ENCODE measurements around the gene DNTT. TPM values are rescaled to one million over a fixed set of nuclear protein-coding genes. Genes with fewer than 3 reads are reported as not detected.

DNTT gene
- total and polyA plus RNA-seq, 2 experiments from 2014 or later: not detected

DNA sequence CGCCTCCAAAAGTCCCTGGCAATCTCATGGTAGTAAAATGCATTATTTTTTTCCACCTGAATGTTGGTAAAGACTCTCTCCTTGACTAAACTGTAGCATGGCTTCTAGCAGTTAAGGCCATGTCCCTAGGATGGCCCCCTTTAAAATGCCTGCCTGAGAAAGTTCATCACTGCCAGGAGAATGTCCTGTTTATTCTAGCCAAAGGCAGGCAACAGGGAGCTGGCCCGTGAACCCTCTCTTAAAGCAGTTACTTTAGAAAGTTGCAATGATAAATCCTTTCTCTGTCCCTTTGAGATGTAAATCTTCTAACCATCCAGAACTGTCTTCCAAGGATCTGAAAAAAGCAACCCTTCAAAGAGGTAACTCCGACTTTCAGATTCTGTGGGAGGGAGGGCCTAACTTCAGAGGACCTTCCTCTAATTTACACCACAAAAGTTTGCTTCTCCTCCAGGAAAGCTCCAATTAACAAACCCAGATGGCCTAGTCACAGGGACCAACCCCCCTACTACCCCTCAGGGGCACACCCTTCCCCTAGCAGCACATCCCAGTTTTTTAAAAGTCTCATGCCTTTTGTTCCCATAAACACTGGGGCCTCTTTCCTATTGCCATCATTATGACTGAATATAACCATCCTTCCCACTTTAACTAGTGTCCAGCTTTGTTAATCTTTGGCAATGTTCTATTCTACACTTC lies 5.5 kb downstream of the DNTT start:
- Histone ChIP-seq H3K79me2 (replicated peaks; ENCODE audit: insufficient read depth) (no peaks in the 10 kb centered on the region), H4K20me1 (replicated peaks; ENCODE audit: insufficient read depth) (no peaks in the 10 kb centered on the region), H3K9me2 (ENCODE audit: insufficient read depth) (no peaks in the 10 kb centered on the region), H3K27ac (ENCODE audit: low read depth) (peak overlapping the region; percentile 93), H3K27me3 (ENCODE audit: insufficient read depth) (no peaks in the 10 kb centered on the region), H3K36me3 (ENCODE audit: insufficient read depth) (no peaks in the 10 kb centered on the region), H3K4me2 (peak overlapping the region; percentile 28), H3F3A (replicated peaks; ENCODE audit: low read depth) (0 out of 2 replicates have a peak, but pooled peaks cover 6% of the 10 kb centered on the region), H3K4me1 (ENCODE audit: insufficient read depth) (peaks cover 30% of the 10 kb centered on the region), H3K4me3 (0 out of 2 replicates have a peak overlapping the region, but pooled peaks have one; percentile 9), H2AFZ (no peak overlapping the region)
- Mint-ChIP-seq H3K27me3 (ENCODE audit: insufficient read depth, low read depth, poor library complexity) (no peaks in the 10 kb centered on the region), H3K36me3 (ENCODE audit: low read depth) (no peaks in the 10 kb centered on the region), H3K27ac (peak overlapping the region; percentile 98), H3K4me1 (peaks cover 49% of the 10 kb centered on the region), H3K4me3 (peak overlapping the region; percentile 57), H3K9me3 (no peaks in the 10 kb centered on the region)
- TF ChIP-seq, protein P1, sequence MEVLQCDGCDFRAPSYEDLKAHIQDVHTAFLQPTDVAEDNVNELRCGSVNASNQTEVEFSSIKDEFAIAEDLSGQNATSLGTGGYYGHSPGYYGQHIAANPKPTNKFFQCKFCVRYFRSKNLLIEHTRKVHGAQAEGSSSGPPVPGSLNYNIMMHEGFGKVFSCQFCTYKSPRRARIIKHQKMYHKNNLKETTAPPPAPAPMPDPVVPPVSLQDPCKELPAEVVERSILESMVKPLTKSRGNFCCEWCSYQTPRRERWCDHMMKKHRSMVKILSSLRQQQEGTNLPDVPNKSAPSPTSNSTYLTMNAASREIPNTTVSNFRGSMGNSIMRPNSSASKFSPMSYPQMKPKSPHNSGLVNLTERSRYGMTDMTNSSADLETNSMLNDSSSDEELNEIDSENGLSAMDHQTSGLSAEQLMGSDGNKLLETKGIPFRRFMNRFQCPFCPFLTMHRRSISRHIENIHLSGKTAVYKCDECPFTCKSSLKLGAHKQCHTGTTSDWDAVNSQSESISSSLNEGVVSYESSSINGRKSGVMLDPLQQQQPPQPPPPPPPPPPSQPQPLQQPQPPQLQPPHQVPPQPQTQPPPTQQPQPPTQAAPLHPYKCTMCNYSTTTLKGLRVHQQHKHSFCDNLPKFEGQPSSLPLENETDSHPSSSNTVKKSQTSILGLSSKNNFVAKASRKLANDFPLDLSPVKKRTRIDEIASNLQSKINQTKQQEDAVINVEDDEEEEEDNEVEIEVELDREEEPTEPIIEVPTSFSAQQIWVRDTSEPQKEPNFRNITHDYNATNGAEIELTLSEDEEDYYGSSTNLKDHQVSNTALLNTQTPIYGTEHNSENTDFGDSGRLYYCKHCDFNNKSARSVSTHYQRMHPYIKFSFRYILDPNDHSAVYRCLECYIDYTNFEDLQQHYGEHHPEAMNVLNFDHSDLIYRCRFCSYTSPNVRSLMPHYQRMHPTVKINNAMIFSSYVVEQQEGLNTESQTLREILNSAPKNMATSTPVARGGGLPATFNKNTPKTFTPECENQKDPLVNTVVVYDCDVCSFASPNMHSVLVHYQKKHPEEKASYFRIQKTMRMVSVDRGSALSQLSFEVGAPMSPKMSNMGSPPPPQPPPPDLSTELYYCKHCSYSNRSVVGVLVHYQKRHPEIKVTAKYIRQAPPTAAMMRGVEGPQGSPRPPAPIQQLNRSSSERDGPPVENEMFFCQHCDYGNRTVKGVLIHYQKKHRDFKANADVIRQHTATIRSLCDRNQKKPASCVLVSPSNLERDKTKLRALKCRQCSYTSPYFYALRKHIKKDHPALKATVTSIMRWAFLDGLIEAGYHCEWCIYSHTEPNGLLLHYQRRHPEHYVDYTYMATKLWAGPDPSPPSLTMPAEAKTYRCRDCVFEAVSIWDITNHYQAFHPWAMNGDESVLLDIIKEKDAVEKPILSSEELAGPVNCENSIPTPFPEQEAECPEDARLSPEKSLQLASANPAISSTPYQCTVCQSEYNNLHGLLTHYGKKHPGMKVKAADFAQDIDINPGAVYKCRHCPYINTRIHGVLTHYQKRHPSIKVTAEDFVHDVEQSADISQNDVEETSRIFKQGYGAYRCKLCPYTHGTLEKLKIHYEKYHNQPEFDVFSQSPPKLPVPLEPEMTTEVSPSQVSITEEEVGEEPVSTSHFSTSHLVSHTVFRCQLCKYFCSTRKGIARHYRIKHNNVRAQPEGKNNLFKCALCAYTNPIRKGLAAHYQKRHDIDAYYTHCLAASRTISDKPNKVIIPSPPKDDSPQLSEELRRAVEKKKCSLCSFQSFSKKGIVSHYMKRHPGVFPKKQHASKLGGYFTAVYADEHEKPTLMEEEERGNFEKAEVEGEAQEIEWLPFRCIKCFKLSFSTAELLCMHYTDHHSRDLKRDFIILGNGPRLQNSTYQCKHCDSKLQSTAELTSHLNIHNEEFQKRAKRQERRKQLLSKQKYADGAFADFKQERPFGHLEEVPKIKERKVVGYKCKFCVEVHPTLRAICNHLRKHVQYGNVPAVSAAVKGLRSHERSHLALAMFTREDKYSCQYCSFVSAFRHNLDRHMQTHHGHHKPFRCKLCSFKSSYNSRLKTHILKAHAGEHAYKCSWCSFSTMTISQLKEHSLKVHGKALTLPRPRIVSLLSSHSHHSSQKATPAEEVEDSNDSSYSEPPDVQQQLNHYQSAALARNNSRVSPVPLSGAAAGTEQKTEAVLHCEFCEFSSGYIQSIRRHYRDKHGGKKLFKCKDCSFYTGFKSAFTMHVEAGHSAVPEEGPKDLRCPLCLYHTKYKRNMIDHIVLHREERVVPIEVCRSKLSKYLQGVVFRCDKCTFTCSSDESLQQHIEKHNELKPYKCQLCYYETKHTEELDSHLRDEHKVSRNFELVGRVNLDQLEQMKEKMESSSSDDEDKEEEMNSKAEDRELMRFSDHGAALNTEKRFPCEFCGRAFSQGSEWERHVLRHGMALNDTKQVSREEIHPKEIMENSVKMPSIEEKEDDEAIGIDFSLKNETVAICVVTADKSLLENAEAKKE (CRISPR knock-in tag; IDR thresholded peaks at IDR 0.05): peak; percentile 63; the same call in 1 of the 2 replicates
- TF ChIP-seq EZH2 (IDR thresholded peaks at IDR 0.05; ENCODE audit: low read depth, unreplicated experiment): no peak
- TF ChIP-seq, protein P2, sequence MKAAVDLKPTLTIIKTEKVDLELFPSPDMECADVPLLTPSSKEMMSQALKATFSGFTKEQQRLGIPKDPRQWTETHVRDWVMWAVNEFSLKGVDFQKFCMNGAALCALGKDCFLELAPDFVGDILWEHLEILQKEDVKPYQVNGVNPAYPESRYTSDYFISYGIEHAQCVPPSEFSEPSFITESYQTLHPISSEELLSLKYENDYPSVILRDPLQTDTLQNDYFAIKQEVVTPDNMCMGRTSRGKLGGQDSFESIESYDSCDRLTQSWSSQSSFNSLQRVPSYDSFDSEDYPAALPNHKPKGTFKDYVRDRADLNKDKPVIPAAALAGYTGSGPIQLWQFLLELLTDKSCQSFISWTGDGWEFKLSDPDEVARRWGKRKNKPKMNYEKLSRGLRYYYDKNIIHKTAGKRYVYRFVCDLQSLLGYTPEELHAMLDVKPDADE (IDR thresholded peaks at IDR 0.05): peak; percentile 63; the same call in 1 of the 2 replicates
- TF ChIP-seq NANOG (IDR thresholded peaks at IDR 0.05; ENCODE audit: borderline replicate concordance): peak; percentile 80
- peak; percentile 28; the same call in 1 of the 2 replicates for TF ChIP-seq POLR2AphosphoS5 (IDR thresholded peaks at IDR 0.05; ENCODE audit: low read depth)
- no peak for TF ChIP-seq ZNF331 (CRISPR knock-in tag; IDR thresholded peaks at IDR 0.05; ENCODE audit: low read depth)
- no peak for TF ChIP-seq CREB1 (CRISPR knock-in tag; IDR thresholded peaks at IDR 0.05; ENCODE audit: low read depth)
- DNase-seq (ENCODE audit: low spot score) (peak; percentile 98), ATAC-seq (peak; percentile 96)

Data from GM23338 (cell line).